ENCODE measurements around the gene RPRD1B.

Gene RPRD1B

GRCh38 chr20:38135651-38136420 lies 102.3 kb downstream of the RPRD1B start:
- DNase-seq (ENCODE audit: low read depth): no peak

- no peak for DNase-seq (ENCODE audit: low read depth)
Measured at GRCh38 chr20:38136421-38137245, 103.1 kb downstream of the RPRD1B start.

- no peak for DNase-seq (ENCODE audit: low read depth)
Measured at GRCh38 chr20:38137441-38138037, 104.0 kb downstream of the RPRD1B start.

- no peak for DNase-seq (ENCODE audit: low read depth)
Measured at GRCh38 chr20:38138086-38138778, 104.7 kb downstream of the RPRD1B start.

GRCh38 chr20:38139156-38139912 lies 105.8 kb downstream of the RPRD1B start:
- DNase-seq (ENCODE audit: low read depth): no peak

GRCh38 chr20:38139977-38140753 lies 106.6 kb downstream of the RPRD1B start:
- DNase-seq (ENCODE audit: low read depth): no peak

GRCh38 chr20:38141204-38141888 lies 107.8 kb downstream of the RPRD1B start:
- no peak for DNase-seq (ENCODE audit: low read depth)

All from fibroblast of the conjunctiva (primary cell).